HepG2 (cell line): ENCODE measurements around the gene NGFR. TPM values are rescaled to one million over a fixed set of nuclear protein-coding genes. Genes with fewer than 3 reads are reported as not detected.

Experiments
- ATAC-seq: fragments of 200-7000 bp; cut with Tn5 transposase; 3 replicates; pipeline ENCODE4 v1.9.1; 2020; ENCODE audit warnings: mild to moderate bottlenecking, moderate library complexity
- BruUV-seq: library from RNA; stranded (reverse); fragments of 400-500 nt; replicated peaks from 2 replicates; lab custom pipeline; 2021; lab: Mats Ljungman, UMichigan
- CTCF ChIA-PET: fragments of 300-600 bp; formaldehyde crosslinking; extraction: SDS; loops from one replicate; lab custom pipeline; 2021; ENCODE audit warnings: low total read pairs, inconsistent platforms, low intra/inter-chr PET ratio; lab: Yijun Ruan, JAX
- POLR2A ChIA-PET: fragments of 350-600 bp; sonication (Branson Sonifier 250); formaldehyde crosslinking; loops from one replicate; lab custom pipeline; 2020; ENCODE audit warnings: antibody characterized with exemption, inconsistent platforms; lab: Yijun Ruan, JAX
- DNase-seq: peaks from one replicate; pipeline ENCODE4 v3.0.0-alpha.2; 2015; ENCODE audit warnings: low spot score
- FAIRE-seq: peaks from 3 replicates; lab custom pipeline; 2011; peaks lifted over from hg19 to GRCh38; lab: Jason Lieb, UNC
- H2AFZ ChIP-seq: one replicate; pipeline ENCODE4 v1.6.1; 2011; ENCODE audit warnings: low read length, inconsistent platforms
- H3K27ac ChIP-seq: fragments of 300-600 bp; 3 replicates; pipeline ENCODE4 v1.8.0; 2011; ENCODE audit warnings: mixed run types, mild to moderate bottlenecking, mixed read lengths, low read length, inconsistent platforms; ENCODE audit not compliant: insufficient read depth; ENCODE audit errors: extremely low read length
- H3K27me3 ChIP-seq, 2 experiments: fragments of 200-600 bp in 1 of 2; 2 replicates in 1 of 2; 3 replicates in 1 of 2; pipeline versions ENCODE4 v1.6.0 to v1.8.0; 2011; ENCODE audit warnings: low read length in 2 of 2, mild to moderate bottlenecking in 2 of 2, moderate library complexity in 2 of 2, inconsistent platforms in 1 of 2; ENCODE audit not compliant: insufficient read depth in 2 of 2, control insufficient read depth in 1 of 2
- H3K36me3 ChIP-seq, 2 experiments: fragments of 200-600 bp in 1 of 2; replicated peaks in 1 of 2; 2 replicates in 1 of 2; 3 replicates in 1 of 2; pipeline versions ENCODE4 v1.5.1 to v1.8.0; 2011; ENCODE audit warnings: low read length in 2 of 2, inconsistent platforms in 1 of 2; ENCODE audit not compliant: insufficient read depth in 2 of 2, control insufficient read depth in 1 of 2
- H3K4me1 ChIP-seq: 2 replicates; pipeline ENCODE4 v1.5.1; 2012; ENCODE audit warnings: low read length, inconsistent platforms; ENCODE audit not compliant: insufficient read depth
- H3K4me2 ChIP-seq: 2 replicates; pipeline ENCODE4 v1.6.0; 2011; ENCODE audit warnings: low read depth, low read length, inconsistent platforms
- H3K4me3 ChIP-seq, 3 experiments: fragments of 200-600 bp in 1 of 3; sonication (generic), shearing (Covaris generic) in 1 of 3; replicated peaks in 1 of 3; 2 replicates each; pipeline ENCODE4 v1.5.1; 2011 to 2016; ENCODE audit warnings: low read length in 3 of 3, inconsistent platforms in 2 of 3, low read depth in 2 of 3, mild to moderate bottlenecking in 2 of 3, control low read depth in 1 of 3, mixed read lengths in 1 of 3; ENCODE audit not compliant: insufficient read depth in 1 of 3
- H3K79me2 ChIP-seq: one replicate; pipeline ENCODE4 v1.6.1; 2011; ENCODE audit warnings: low read length, inconsistent platforms; ENCODE audit not compliant: insufficient read depth
- H3K9ac ChIP-seq: 2 replicates; pipeline ENCODE4 v1.6.0; 2011; ENCODE audit warnings: mild to moderate bottlenecking, low read depth, low read length, inconsistent platforms; ENCODE audit not compliant: insufficient read depth
- H3K9me3 ChIP-seq: 2 replicates; pipeline ENCODE4 v1.5.1; 2012; ENCODE audit warnings: mild to moderate bottlenecking, low read length
- H4K20me1 ChIP-seq: 2 replicates; pipeline ENCODE4 v1.6.0; 2011; ENCODE audit warnings: inconsistent platforms, mild to moderate bottlenecking, low read length, moderate library complexity; ENCODE audit not compliant: insufficient read depth
- BRD4 ChIP-seq: sonication (generic); formaldehyde crosslinking; IDR thresholded peaks from 2 replicates; pipeline ENCODE4 v1.4.0; 2020; ENCODE audit warnings: missing genetic modification reagents
- DR1 ChIP-seq: sonication (generic); formaldehyde crosslinking; IDR thresholded peaks from 2 replicates; pipeline ENCODE4 v1.8.0; 2021; ENCODE audit warnings: mild to moderate bottlenecking, missing genetic modification reagents, inconsistent platforms
- GTF2F1 ChIP-seq: fragments of 150-350 bp; IDR thresholded peaks from 2 replicates; pipeline ENCODE4 v1.6.1; 2014; ENCODE audit warnings: low read length
- KDM5A ChIP-seq: fragments of 200-600 bp; sonication (generic); IDR thresholded peaks from 2 replicates; pipeline ENCODE4 v1.7.0; 2018; ENCODE audit warnings: antibody characterized with exemption, mild to moderate bottlenecking, low read length, borderline replicate concordance
- REXO4 ChIP-seq: sonication (generic); formaldehyde crosslinking; IDR thresholded peaks from 2 replicates; pipeline ENCODE4 v1.8.0; 2022; ENCODE audit warnings: missing genetic modification reagents, mild to moderate bottlenecking, borderline replicate concordance
- SRSF1 ChIP-seq: fragments of 200-400 bp; formaldehyde crosslinking; optimal IDR thresholded peaks from 2 replicates; pipeline ENCODE3; 2017; ENCODE audit warnings: mild to moderate bottlenecking, low read depth, low read length, moderate library complexity
- TBX2 ChIP-seq: sonication (generic); formaldehyde crosslinking; IDR thresholded peaks from 2 replicates; pipeline ENCODE4 v1.5.0; 2020; ENCODE audit warnings: missing genetic modification reagents, mild to moderate bottlenecking, borderline replicate concordance
- ZNF101 ChIP-seq: sonication (generic); formaldehyde crosslinking; IDR thresholded peaks from 2 replicates; pipeline ENCODE4 v1.4.0; 2020; ENCODE audit warnings: mild to moderate bottlenecking, low read depth, missing genetic modification reagents, borderline replicate concordance
- ZNF234 ChIP-seq: sonication (generic); formaldehyde crosslinking; conservative IDR thresholded peaks from 2 replicates; pipeline ENCODE4 v1.5.1; 2020; ENCODE audit warnings: mild to moderate bottlenecking, missing genetic modification reagents
- ZNF335 ChIP-seq: sonication (generic); formaldehyde crosslinking; IDR thresholded peaks from 2 replicates; pipeline ENCODE4 v1.4.0; 2020; ENCODE audit warnings: missing genetic modification reagents
- WGBS: methylation state at CpG from one replicate; pipeline ENCODE4 v1.1.6; 2017; ENCODE audit warnings: low lambda C conversion rate; 5-methylcytosine and 5-hydroxymethylcytosine counted together
- in situ Hi-C: cut with HindIII; loops from 2 replicates; pipeline ENCODE4 v1.10.0; 2017; ENCODE audit warnings: low pct_unique_long_range_greater_than_20kb; ENCODE audit not compliant: extremely low pct_ligation_motif_present
- intact Hi-C: fragments of 100-400 bp; cut with micrococcal nuclease; formaldehyde crosslinking; loops from one replicate; pipeline ENCODE4 v1.10.0; 2022; ENCODE audit not compliant: unreplicated experiment
- polyA plus RNA-seq, 8 experiments: library from polyadenylated mRNA; depleted of rRNA in 3 of 8; stranded (reverse) in 7 of 8; unstranded in 1 of 8; fragments of >200 nt; fragmentation: Illumina TruSeq in 4 of 8; extraction: Trizol in 4 of 8; gene quantifications; 2 replicates each; pipeline versions ENCODE4 v1.2.1 to v1.2.3, GENCODE V29; 2011 to 2016; ENCODE audit warnings: low read depth in 4 of 8, missing spikeins in 1 of 8, mixed read lengths in 1 of 8; ENCODE audit not compliant: insufficient read depth in 1 of 8
- total RNA-seq, 5 experiments: library from RNA; depleted of rRNA; stranded (reverse); fragments of >200 nt; fragmentation: Illumina TruSeq; extraction: Trizol; gene quantifications; 2 replicates each; pipeline ENCODE4 v1.2.3, GENCODE V29; 2016; ENCODE audit warnings: low read depth in 1 of 5
- TF ChIP-seq, protein P1 (sequence below): IDR thresholded peaks from 2 replicates; pipeline ENCODE4 v1.6.1; 2016; ENCODE audit warnings: low read depth, missing genetic modification reagents, missing compliant biosample characterization
- TF ChIP-seq, protein P2 (sequence below): sonication (generic); formaldehyde crosslinking; IDR thresholded peaks from 2 replicates; pipeline ENCODE4 v1.4.0; 2020; ENCODE audit warnings: missing genetic modification reagents

The NGFR gene
- total and polyA plus RNA-seq, 2 of the 13 experiments (the other 11 are each of a cell fraction or from before 2014, with no cell fraction given) = 1.1 to 1.8 TPM

DNA sequence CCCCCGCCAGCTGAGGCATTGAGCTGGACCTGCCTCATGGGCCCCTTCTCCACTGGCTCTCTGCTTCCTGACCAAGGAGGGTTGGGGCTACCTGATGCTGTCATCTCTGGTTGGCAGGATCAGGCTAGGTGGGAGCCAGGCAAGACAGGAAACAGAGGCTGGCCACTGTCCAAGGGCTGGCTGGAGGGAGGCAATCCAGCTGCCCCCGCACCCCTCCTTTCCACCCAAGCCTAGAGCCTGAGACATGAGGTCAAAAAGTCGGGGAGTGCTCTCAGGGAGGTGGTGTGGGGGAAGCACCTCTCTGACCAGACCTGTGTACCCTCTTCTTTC, 14.5 kb downstream of the NGFR start (continued):
- TF ChIP-seq, protein P1, sequence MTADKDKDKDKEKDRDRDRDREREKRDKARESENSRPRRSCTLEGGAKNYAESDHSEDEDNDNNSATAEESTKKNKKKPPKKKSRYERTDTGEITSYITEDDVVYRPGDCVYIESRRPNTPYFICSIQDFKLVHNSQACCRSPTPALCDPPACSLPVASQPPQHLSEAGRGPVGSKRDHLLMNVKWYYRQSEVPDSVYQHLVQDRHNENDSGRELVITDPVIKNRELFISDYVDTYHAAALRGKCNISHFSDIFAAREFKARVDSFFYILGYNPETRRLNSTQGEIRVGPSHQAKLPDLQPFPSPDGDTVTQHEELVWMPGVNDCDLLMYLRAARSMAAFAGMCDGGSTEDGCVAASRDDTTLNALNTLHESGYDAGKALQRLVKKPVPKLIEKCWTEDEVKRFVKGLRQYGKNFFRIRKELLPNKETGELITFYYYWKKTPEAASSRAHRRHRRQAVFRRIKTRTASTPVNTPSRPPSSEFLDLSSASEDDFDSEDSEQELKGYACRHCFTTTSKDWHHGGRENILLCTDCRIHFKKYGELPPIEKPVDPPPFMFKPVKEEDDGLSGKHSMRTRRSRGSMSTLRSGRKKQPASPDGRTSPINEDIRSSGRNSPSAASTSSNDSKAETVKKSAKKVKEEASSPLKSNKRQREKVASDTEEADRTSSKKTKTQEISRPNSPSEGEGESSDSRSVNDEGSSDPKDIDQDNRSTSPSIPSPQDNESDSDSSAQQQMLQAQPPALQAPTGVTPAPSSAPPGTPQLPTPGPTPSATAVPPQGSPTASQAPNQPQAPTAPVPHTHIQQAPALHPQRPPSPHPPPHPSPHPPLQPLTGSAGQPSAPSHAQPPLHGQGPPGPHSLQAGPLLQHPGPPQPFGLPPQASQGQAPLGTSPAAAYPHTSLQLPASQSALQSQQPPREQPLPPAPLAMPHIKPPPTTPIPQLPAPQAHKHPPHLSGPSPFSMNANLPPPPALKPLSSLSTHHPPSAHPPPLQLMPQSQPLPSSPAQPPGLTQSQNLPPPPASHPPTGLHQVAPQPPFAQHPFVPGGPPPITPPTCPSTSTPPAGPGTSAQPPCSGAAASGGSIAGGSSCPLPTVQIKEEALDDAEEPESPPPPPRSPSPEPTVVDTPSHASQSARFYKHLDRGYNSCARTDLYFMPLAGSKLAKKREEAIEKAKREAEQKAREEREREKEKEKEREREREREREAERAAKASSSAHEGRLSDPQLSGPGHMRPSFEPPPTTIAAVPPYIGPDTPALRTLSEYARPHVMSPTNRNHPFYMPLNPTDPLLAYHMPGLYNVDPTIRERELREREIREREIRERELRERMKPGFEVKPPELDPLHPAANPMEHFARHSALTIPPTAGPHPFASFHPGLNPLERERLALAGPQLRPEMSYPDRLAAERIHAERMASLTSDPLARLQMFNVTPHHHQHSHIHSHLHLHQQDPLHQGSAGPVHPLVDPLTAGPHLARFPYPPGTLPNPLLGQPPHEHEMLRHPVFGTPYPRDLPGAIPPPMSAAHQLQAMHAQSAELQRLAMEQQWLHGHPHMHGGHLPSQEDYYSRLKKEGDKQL (CRISPR knock-in tag) = no peak
- TF ChIP-seq ZNF234 (CRISPR knock-in tag) = no peak

DNA sequence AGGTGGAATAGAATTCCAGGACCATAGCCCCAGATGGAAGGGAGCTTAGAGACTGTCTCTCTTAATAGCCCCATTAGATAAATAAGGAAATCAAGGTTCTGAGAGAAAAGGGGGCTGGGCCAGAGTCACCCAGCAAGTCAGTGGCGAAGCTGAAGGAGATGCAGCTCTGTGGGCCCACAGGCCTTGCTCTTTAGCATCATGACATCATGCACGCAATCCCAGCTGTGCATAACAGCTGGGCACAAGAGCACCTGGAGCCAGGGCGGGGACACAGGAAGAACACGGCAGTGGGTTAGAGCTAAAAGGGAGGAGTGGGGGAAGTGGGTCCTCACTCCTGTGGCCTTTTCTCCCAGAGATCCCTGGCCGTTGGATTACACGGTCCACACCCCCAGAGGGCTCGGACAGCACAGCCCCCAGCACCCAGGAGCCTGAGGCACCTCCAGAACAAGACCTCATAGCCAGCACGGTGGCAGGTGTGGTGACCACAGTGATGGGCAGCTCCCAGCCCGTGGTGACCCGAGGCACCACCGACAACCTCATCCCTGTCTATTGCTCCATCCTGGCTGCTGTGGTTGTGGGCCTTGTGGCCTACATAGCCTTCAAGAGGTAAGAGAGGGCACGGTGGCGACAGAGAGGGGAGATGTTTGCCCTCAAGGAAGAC, 15.1 kb downstream of the NGFR start:
- intact Hi-C loops = no loop called here
- H3K79me2 ChIP-seq = no peaks in the 10 kb centered on the region
- ChIA-PET POLR2A (no interaction called here), CTCF (no interaction called here)
- 23% methylated on average over 13 of the region's 13 CpGs for WGBS
- in situ Hi-C loops = no loop called here
- H3K9ac ChIP-seq = no peak overlapping the region
- ATAC-seq = no peak
- H4K20me1 ChIP-seq = no peaks in the 10 kb centered on the region
- H3K9me3 ChIP-seq = no peaks in the 10 kb centered on the region
- no peak overlapping the region for H3K4me3 ChIP-seq
- no peak overlapping the region for H3K4me2 ChIP-seq
- no peaks in the 10 kb centered on the region for H3K36me3 ChIP-seq
- H3K27ac ChIP-seq = no peak overlapping the region
- H3K27me3 ChIP-seq = peaks cover 2 to 49% of the 10 kb centered on the region in 2 experiments; a peak in 4 of 5 replicates
- H3K4me1 ChIP-seq = peaks cover 52% of the 10 kb centered on the region
- DNase-seq = no peak
- BruUV-seq = no TSS peak
- no peak overlapping the region for H2AFZ ChIP-seq
- no peak for FAIRE-seq
- TF ChIP-seq TBX2 (CRISPR knock-in tag) = no peak
- no peak for TF ChIP-seq KDM5A
- TF ChIP-seq SRSF1 = no peak
- TF ChIP-seq DR1 (CRISPR knock-in tag) = no peak
- TF ChIP-seq GTF2F1 = no peak
- no peak for TF ChIP-seq REXO4 (CRISPR knock-in tag)
- TF ChIP-seq ZNF335 (CRISPR knock-in tag) = no peak
- TF ChIP-seq, protein P2, sequence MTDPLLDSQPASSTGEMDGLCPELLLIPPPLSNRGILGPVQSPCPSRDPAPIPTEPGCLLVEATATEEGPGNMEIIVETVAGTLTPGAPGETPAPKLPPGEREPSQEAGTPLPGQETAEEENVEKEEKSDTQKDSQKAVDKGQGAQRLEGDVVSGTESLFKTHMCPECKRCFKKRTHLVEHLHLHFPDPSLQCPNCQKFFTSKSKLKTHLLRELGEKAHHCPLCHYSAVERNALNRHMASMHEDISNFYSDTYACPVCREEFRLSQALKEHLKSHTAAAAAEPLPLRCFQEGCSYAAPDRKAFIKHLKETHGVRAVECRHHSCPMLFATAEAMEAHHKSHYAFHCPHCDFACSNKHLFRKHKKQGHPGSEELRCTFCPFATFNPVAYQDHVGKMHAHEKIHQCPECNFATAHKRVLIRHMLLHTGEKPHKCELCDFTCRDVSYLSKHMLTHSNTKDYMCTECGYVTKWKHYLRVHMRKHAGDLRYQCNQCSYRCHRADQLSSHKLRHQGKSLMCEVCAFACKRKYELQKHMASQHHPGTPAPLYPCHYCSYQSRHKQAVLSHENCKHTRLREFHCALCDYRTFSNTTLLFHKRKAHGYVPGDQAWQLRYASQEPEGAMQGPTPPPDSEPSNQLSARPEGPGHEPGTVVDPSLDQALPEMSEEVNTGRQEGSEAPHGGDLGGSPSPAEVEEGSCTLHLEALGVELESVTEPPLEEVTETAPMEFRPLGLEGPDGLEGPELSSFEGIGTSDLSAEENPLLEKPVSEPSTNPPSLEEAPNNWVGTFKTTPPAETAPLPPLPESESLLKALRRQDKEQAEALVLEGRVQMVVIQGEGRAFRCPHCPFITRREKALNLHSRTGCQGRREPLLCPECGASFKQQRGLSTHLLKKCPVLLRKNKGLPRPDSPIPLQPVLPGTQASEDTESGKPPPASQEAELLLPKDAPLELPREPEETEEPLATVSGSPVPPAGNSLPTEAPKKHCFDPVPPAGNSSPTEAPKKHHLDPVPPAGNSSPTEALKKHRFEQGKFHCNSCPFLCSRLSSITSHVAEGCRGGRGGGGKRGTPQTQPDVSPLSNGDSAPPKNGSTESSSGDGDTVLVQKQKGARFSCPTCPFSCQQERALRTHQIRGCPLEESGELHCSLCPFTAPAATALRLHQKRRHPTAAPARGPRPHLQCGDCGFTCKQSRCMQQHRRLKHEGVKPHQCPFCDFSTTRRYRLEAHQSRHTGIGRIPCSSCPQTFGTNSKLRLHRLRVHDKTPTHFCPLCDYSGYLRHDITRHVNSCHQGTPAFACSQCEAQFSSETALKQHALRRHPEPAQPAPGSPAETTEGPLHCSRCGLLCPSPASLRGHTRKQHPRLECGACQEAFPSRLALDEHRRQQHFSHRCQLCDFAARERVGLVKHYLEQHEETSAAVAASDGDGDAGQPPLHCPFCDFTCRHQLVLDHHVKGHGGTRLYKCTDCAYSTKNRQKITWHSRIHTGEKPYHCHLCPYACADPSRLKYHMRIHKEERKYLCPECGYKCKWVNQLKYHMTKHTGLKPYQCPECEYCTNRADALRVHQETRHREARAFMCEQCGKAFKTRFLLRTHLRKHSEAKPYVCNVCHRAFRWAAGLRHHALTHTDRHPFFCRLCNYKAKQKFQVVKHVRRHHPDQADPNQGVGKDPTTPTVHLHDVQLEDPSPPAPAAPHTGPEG (CRISPR knock-in tag) = no peak
- no peak for TF ChIP-seq BRD4 (CRISPR knock-in tag)
- TF ChIP-seq ZNF101 (CRISPR knock-in tag) = no peak
